SK-N-SH (cell line): ENCODE measurements around the gene POGZ.

Experiments used
- ELF1 ChIP-seq: IDR thresholded peaks from 2 replicates; pipeline ENCODE4 v1.4.0; 2012
- EP300 ChIP-seq, 2 experiments: IDR thresholded peaks; 2 replicates each; pipeline versions ENCODE4 v1.4.0 to v1.6.1; 2012; ENCODE audit warnings: borderline replicate concordance in 1 of 2, low read depth in 1 of 2, low read length in 1 of 2
- MXI1 ChIP-seq: IDR thresholded peaks from 2 replicates; pipeline ENCODE4 v1.6.1; 2012; ENCODE audit warnings: mild to moderate bottlenecking, low read depth, low read length, improper control_type of control experiment
- POLR2AphosphoS5 ChIP-seq: IDR thresholded peaks from 2 replicates; pipeline ENCODE4 v1.6.1; 2012; ENCODE audit warnings: low read depth, low read length
- RCOR1 ChIP-seq: fragments of 150-350 bp; IDR thresholded peaks from 2 replicates; pipeline ENCODE4 v1.6.1; 2017; ENCODE audit warnings: antibody characterized with exemption, low read length
- SIN3A ChIP-seq: IDR thresholded peaks from 2 replicates; pipeline ENCODE4 v1.6.1; 2012; ENCODE audit warnings: low read depth, mild to moderate bottlenecking, low read length, moderate library complexity, borderline replicate concordance
- TF ChIP-seq, protein P1 (sequence below): fragments of 200-600 bp; sonication (generic); IDR thresholded peaks from 2 replicates; pipeline ENCODE4 v1.6.1; 2017; ENCODE audit warnings: antibody characterized with exemption, mild to moderate bottlenecking, moderate library complexity
- TF ChIP-seq, protein P2 (sequence below): IDR thresholded peaks from 2 replicates; pipeline ENCODE4; 2012

DNA sequence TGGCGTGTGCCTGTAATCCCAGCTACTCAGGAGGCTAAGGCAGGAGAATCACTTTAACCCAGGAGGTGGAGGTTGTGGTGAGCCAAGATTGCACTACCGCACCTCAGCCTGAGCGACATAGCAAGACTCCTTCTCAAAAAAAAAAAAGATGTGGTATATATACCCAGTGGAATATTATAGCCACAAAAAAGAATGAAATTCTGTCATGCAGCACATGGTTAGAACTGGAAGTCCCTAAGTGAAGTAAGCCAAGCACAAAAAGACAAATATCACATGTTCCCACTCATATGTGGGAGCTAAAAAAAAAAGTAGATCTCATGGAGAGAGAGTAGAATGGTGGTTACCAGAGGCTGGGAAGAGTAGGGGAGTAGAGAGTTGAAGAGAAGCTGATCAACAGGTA lies 41.2 kb downstream of the POGZ start:
- TF ChIP-seq, protein P1, sequence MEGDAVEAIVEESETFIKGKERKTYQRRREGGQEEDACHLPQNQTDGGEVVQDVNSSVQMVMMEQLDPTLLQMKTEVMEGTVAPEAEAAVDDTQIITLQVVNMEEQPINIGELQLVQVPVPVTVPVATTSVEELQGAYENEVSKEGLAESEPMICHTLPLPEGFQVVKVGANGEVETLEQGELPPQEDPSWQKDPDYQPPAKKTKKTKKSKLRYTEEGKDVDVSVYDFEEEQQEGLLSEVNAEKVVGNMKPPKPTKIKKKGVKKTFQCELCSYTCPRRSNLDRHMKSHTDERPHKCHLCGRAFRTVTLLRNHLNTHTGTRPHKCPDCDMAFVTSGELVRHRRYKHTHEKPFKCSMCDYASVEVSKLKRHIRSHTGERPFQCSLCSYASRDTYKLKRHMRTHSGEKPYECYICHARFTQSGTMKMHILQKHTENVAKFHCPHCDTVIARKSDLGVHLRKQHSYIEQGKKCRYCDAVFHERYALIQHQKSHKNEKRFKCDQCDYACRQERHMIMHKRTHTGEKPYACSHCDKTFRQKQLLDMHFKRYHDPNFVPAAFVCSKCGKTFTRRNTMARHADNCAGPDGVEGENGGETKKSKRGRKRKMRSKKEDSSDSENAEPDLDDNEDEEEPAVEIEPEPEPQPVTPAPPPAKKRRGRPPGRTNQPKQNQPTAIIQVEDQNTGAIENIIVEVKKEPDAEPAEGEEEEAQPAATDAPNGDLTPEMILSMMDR, result no peak
- TF ChIP-seq POLR2AphosphoS5, result no peak
- TF ChIP-seq EP300 (IDR thresholded peaks at IDR 0.05; ENCODE audit: borderline replicate concordance in 1 of 2, low read depth in 1 of 2, low read length in 1 of 2), result no peak
- no peak for TF ChIP-seq RCOR1
- no peak for TF ChIP-seq MXI1
- TF ChIP-seq, protein P2, sequence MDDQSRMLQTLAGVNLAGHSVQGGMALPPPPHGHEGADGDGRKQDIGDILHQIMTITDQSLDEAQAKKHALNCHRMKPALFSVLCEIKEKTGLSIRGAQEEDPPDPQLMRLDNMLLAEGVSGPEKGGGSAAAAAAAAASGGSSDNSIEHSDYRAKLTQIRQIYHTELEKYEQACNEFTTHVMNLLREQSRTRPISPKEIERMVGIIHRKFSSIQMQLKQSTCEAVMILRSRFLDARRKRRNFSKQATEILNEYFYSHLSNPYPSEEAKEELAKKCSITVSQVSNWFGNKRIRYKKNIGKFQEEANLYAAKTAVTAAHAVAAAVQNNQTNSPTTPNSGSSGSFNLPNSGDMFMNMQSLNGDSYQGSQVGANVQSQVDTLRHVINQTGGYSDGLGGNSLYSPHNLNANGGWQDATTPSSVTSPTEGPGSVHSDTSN, result no peak
- no peak for TF ChIP-seq SIN3A
- TF ChIP-seq ELF1, result no peak
